HepG2 (cell line): ENCODE data around the gene TEC.

Experiments
- GABPA ChIP-seq, 2 experiments: IDR thresholded peaks; 2 replicates each; pipeline ENCODE4 v1.6.1; 2011 to 2016; ENCODE audit warnings: low read depth in 2 of 2, low read length in 1 of 2, missing biosample characterization in 1 of 2, missing genetic modification characterization in 1 of 2
- GFI1 ChIP-seq: sonication (generic); formaldehyde crosslinking; IDR thresholded peaks from 2 replicates; pipeline ENCODE4 v1.5.0; 2020; ENCODE audit warnings: missing genetic modification reagents, mild to moderate bottlenecking, borderline replicate concordance
- KLF6 ChIP-seq: IDR thresholded peaks from 2 replicates; pipeline ENCODE4 v1.8.0; 2016; ENCODE audit warnings: missing biosample characterization, missing genetic modification reagents
- MAX ChIP-seq: IDR thresholded peaks from 2 replicates; pipeline ENCODE4 v1.6.1; 2012; ENCODE audit warnings: inconsistent platforms
- NR2F6 ChIP-seq, 2 experiments: IDR thresholded peaks; 2 replicates each; pipeline ENCODE4 v1.6.1; 2016; ENCODE audit warnings: antibody characterized with exemption in 1 of 2, mild to moderate bottlenecking in 1 of 2
- ZBTB1 ChIP-seq: sonication (generic); formaldehyde crosslinking; IDR thresholded peaks from 2 replicates; pipeline ENCODE4 v1.4.0; 2020; ENCODE audit warnings: missing genetic modification reagents, borderline replicate concordance
- ZBTB33 ChIP-seq: sonication (generic); formaldehyde crosslinking; IDR thresholded peaks from 2 replicates; pipeline ENCODE4 v1.4.0; 2020; ENCODE audit warnings: missing genetic modification reagents
- ZHX1 ChIP-seq: sonication (generic); formaldehyde crosslinking; IDR thresholded peaks from 2 replicates; pipeline ENCODE4 v1.8.1; 2022; ENCODE audit warnings: low read depth, mild to moderate bottlenecking, missing genetic modification reagents

- TF ChIP-seq GABPA (IDR thresholded peaks at IDR 0.05; ENCODE audit: low read depth, low read length) = no peak
- no peak for TF ChIP-seq GABPA (CRISPR knock-in tag; IDR thresholded peaks at IDR 0.05; ENCODE audit: low read depth)
- no peak for TF ChIP-seq NR2F6 (IDR thresholded peaks at IDR 0.05)
- no peak for TF ChIP-seq NR2F6 (CRISPR knock-in tag; IDR thresholded peaks at IDR 0.05)
- TF ChIP-seq ZBTB1 (CRISPR knock-in tag) = no peak
- TF ChIP-seq GFI1 = no peak
- no peak for TF ChIP-seq ZBTB33 (CRISPR knock-in tag)
- no peak for TF ChIP-seq MAX
- no peak for TF ChIP-seq KLF6
- TF ChIP-seq ZHX1 (CRISPR knock-in tag) = no peak
Measured at GRCh38 chr4:48271626-48272025, 2.0 kb upstream of the TEC start.
